Esophagus muscularis mucosa (tissue), 3 donors: ENCODE measurements around the gene WDFY3.

Source experiments
- POLR2A ChIP-seq: fragments of 450-650 bp; IDR thresholded peaks from one replicate; pipeline ENCODE4 v1.6.1; 2017; ENCODE audit warnings: antibody characterized with exemption, moderate library complexity, mild to moderate bottlenecking, low read depth
- TF ChIP-seq, protein P1 (sequence below), 3 experiments: fragments of 200-600 bp in 2 of 3; fragments of 450-650 bp in 1 of 3; sonication (generic) in 2 of 3; IDR thresholded peaks; one replicate each; pipeline ENCODE4 v1.5.1; 2017 to 2019; ENCODE audit warnings: antibody characterized with exemption in 3 of 3, mild to moderate bottlenecking in 2 of 3, moderate library complexity in 1 of 3

DNA sequence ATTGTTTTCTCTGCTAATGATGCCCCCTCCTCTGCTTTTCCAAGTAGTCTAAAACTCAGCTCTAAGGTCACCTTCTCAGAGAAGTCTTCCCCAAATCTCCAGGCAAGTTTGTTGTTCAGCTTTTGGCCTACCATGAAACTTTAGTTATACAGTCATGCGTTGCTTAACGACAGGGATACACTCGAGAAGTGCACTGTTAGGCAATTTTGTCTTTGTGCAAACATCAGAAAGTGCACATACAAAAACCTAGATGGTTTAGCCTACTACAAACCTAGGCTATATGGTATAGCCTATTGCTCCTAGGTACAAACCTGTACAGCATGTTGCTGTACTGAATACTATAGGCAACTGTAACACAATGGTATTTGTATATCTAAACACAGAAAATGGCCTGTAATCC, 91.9 kb downstream of the WDFY3 start:
- TF ChIP-seq, protein P1, sequence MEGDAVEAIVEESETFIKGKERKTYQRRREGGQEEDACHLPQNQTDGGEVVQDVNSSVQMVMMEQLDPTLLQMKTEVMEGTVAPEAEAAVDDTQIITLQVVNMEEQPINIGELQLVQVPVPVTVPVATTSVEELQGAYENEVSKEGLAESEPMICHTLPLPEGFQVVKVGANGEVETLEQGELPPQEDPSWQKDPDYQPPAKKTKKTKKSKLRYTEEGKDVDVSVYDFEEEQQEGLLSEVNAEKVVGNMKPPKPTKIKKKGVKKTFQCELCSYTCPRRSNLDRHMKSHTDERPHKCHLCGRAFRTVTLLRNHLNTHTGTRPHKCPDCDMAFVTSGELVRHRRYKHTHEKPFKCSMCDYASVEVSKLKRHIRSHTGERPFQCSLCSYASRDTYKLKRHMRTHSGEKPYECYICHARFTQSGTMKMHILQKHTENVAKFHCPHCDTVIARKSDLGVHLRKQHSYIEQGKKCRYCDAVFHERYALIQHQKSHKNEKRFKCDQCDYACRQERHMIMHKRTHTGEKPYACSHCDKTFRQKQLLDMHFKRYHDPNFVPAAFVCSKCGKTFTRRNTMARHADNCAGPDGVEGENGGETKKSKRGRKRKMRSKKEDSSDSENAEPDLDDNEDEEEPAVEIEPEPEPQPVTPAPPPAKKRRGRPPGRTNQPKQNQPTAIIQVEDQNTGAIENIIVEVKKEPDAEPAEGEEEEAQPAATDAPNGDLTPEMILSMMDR (IDR thresholded peaks at IDR 0.05), result no peak
- TF ChIP-seq POLR2A, result no peak
